RWPE1 (cell line): ENCODE results near the gene MED27.
A peak's percentile ranks its signal among the peaks of the same experiment; 100 is the strongest.

Experiments used
- CTCF ChIA-PET: fragments of 350-600 bp; sonication (Branson Sonifier 250); formaldehyde crosslinking; extraction: SDS; loops from one replicate; lab custom pipeline; 2021; lab: Yijun Ruan, JAX
- POLR2A ChIA-PET: fragments of 400-600 bp; formaldehyde crosslinking; extraction: SDS; loops from one replicate; lab custom pipeline; 2020; ENCODE audit warnings: antibody characterized with exemption; ENCODE audit not compliant: low non-redundant PET; lab: Yijun Ruan, JAX
- DNase-seq: peaks from one replicate; pipeline ENCODE4 v3.0.0; 2012; ENCODE audit warnings: low spot score
- H3K27ac ChIP-seq: fragments of 450-650 bp; 2 replicates; pipeline ENCODE4 v1.5.1; 2017
- CTCF ChIP-seq: fragments of 450-650 bp; conservative IDR thresholded peaks from 2 replicates; pipeline ENCODE4 v1.5.1; 2017; ENCODE audit warnings: low read depth, mild to moderate bottlenecking

The MED27 gene

GRCh38 chr9:131915181-131915580 is 164.5 kb downstream of the MED27 start:
- CTCF ChIA-PET, result interaction anchor here (1.1 kb wide), 1 partner anchor 10 kb away, joined by 3 read pairs; no protein-coding TSS in a partner anchor
- H3K27ac ChIP-seq, result no peak overlapping the region
- peak; percentile 37 for DNase-seq
- TF ChIP-seq CTCF, result no peak
- POLR2A ChIA-PET, result no interaction called here

GRCh38 chr9:131912671-131913070 is 167.0 kb downstream of the MED27 start:
- POLR2A ChIA-PET, result no interaction called here
- no peak overlapping the region for H3K27ac ChIP-seq
- DNase-seq, result no peak
- CTCF ChIA-PET, result no interaction called here
- TF ChIP-seq CTCF, result no peak

- TF ChIP-seq CTCF, result no peak
- ChIA-PET CTCF (no interaction called here), POLR2A (no interaction called here)
- H3K27ac ChIP-seq, result no peak overlapping the region
- DNase-seq, result no peak
These were observed 167.6 kb downstream of the MED27 start for GRCh38 chr9:131912069-131912468.

- ChIA-PET CTCF (interaction anchor here (1.0 kb wide), 1 partner anchor 9 kb away, joined by 4 read pairs; no protein-coding TSS in a partner anchor), POLR2A (no interaction called here)
- no peak for TF ChIP-seq CTCF
- no peak overlapping the region for H3K27ac ChIP-seq
- DNase-seq, result no peak
These were observed 169.1 kb downstream of the MED27 start for GRCh38 chr9:131910572-131910971.

- no peak for TF ChIP-seq CTCF
- no peak for DNase-seq
- no peak overlapping the region for H3K27ac ChIP-seq
- CTCF ChIA-PET, result interaction anchor here (0.9 kb wide), 1 partner anchor 11 kb away, joined by 3 read pairs; no protein-coding TSS in a partner anchor
- POLR2A ChIA-PET, result no interaction called here
These were observed 174.5 kb downstream of the MED27 start for GRCh38 chr9:131905144-131905543.

- CTCF ChIA-PET, result interaction anchor here (0.6 kb wide), 1 partner anchor 331 kb away, joined by 3 read pairs; no protein-coding TSS in a partner anchor
- POLR2A ChIA-PET, result no interaction called here
- DNase-seq, result no peak
- no peak overlapping the region for H3K27ac ChIP-seq
- TF ChIP-seq CTCF, result no peak
These were observed 180.1 kb downstream of the MED27 start for GRCh38 chr9:131899296-131900228.
